ENCODE results near the gene ENOX1.

DNA sequence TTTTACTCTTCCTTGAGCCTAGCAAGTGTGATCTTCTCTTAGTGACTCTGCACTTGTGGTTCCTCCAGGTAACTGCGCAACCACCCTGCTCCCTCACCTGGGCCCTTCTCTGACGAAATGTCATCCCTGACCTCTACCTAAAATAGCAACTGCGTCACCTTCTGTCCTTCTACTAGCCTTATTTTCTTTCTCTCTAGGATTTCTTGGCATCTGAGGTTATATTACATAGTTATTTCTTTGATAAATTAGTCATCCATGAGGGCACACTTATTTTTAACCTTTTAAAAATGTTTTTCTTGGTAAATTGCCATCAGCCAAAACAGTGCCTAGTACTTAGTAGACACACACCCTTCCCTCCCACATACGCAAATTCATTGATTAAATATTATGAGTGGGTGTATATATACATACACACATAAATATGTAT, 355.5 kb downstream of the ENOX1 start:
- TF ChIP-seq, protein P1, sequence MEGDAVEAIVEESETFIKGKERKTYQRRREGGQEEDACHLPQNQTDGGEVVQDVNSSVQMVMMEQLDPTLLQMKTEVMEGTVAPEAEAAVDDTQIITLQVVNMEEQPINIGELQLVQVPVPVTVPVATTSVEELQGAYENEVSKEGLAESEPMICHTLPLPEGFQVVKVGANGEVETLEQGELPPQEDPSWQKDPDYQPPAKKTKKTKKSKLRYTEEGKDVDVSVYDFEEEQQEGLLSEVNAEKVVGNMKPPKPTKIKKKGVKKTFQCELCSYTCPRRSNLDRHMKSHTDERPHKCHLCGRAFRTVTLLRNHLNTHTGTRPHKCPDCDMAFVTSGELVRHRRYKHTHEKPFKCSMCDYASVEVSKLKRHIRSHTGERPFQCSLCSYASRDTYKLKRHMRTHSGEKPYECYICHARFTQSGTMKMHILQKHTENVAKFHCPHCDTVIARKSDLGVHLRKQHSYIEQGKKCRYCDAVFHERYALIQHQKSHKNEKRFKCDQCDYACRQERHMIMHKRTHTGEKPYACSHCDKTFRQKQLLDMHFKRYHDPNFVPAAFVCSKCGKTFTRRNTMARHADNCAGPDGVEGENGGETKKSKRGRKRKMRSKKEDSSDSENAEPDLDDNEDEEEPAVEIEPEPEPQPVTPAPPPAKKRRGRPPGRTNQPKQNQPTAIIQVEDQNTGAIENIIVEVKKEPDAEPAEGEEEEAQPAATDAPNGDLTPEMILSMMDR (conservative IDR thresholded peaks at IDR 0.05), result no peak
- TF ChIP-seq ZFX (IDR thresholded peaks at IDR 0.05), result no peak

All from C4-2B (cell line).